ENCODE measurements around the gene ANXA6.

ANXA6 gene

DNA sequence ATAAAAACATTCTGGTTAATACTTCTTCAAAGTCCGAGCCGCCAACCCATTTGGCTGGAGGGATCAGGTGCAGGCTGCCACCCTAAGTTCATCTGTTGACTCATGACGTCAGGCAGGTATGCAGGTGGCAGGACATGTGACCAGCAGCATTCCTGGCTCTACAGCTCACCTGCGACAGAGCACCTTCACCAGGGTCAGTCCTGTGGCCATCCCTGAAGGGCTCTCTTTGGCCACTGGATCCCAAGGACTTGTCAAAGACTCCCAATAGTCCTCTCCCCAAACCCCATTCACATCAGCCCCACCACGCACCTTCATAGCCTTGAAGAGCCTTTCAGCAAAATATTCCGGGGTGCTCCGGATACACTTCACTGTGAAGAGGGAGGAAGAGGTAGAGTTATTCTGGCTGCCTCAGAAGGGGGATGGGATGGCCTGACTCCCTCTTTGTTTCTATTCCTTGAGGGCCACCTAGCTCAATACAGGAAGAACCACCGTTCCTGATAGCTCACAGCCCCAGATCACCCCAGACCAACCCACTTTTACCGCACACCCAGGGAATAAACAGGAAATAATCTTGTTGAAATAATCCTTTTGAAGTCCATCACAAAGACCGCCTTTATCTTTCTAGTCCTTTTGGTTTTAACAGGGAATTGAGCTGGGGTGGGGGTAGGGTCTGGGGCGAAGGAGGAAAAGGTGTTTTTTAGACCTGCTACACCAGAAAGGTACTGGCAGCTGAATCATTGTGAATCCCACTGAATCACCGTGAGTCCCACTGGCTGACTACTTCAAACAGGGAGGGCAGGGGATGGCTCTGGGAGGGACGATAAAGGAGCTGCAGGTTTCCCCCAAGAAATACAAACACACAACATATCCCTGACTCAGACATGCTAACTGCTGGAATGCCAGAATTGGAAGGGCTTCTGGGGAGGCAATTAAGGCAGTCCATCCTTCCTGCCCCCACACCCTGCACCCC lies 26.4 kb downstream of the ANXA6 start:
- in situ Hi-C loops (cut with MboI; ENCODE audit: low sequenced_read_pairs) = no loop called here

DNA sequence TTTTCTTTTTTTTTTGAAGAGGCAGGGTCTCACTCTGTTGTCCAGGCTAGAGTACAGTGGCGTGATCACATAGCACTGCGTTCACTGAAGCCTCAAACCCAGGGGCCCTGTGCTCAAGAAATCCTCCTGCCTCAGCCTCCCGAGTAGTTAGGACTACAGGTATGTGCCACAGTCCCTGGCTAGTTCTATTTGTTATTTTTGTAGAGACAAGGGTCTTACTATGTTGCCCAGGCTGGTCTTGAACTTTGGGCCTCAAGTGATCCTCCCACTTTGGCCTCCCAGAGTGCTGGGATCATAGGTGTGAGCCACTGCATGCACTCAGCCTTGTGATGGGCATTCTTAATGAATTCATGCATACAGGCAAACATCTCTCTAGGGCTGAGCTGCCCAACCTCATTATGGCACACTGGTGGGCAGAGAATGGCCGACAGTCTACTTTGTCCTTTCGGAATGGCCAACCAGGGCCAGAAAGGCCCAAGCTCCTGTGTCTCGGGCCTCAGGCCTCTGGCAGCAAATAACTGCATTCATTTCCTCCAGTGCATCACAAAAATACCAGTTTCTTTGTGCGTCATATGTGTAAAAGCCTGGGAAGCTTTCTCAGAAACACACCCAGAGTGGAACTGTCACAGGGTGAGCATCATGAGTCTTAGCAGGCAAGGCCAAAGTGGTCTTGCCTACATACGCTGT lies 27.2 kb downstream of the ANXA6 start:
- in situ Hi-C loops (cut with MboI; ENCODE audit: low sequenced_read_pairs) = no loop called here

DNA sequence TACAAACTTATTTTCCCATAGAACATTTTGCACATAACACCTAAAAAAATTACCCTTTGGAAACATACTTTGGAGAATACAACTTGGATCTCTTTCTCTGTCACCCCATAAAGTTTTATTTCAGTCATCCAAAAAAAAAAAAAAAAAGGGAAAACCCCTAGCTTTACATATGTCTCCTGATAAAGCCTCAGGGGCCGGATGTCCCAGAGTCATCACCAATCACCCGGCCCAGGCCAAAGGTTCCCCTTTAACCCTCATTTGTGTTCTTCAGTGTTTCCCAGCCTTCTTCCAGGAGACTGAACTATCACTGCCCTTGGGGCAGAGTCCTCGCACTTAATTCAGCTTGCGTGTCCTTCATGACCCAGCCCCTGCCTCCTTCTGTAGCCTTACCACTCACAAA lies 28.8 kb downstream of the ANXA6 start:
- in situ Hi-C loops (cut with MboI; ENCODE audit: low sequenced_read_pairs) = no loop called here

DNA sequence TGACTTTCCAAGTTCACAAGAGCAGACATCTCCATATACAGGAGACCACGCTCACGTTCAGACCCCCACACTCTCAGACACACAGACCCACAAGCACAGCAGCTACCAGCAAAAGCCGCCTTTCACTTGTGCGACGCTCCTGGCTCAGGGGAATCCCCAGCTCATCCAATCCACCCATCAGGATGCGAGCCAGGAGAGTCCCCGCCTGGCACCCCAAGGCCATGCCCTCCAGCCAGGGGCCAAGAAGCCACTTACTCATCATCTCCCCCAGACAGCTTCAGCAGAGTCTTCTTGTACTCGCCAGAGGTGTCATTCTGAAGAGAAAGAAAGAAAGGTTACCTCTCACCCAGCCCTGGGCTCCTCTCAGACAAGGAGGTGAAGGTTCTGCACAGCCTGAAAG lies 29.7 kb downstream of the ANXA6 start:
- in situ Hi-C loops (cut with MboI; ENCODE audit: low sequenced_read_pairs) = no loop called here

DNA sequence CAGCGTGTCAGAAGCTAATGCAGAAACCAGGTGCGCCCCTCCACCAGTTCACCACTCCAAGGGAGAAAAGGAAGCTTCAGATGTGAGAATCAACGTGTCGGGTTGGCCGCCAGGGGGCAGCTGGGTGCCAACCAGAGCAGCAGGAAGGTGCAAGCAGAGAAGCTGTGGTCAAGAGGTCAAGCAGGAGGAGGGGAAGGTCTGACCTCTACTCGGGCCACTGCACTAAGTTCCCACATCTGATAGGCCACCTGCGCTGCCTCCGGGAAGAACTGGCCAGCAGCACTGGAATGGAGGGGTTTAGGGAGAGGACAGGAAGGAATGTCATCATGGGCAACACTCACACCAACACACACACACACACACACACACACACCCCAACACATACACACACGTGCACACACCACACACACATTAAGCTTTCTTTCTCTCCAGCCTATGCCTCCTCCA lies 31.4 kb downstream of the ANXA6 start:
- in situ Hi-C loops (cut with MboI; ENCODE audit: low sequenced_read_pairs) = no loop called here

DNA sequence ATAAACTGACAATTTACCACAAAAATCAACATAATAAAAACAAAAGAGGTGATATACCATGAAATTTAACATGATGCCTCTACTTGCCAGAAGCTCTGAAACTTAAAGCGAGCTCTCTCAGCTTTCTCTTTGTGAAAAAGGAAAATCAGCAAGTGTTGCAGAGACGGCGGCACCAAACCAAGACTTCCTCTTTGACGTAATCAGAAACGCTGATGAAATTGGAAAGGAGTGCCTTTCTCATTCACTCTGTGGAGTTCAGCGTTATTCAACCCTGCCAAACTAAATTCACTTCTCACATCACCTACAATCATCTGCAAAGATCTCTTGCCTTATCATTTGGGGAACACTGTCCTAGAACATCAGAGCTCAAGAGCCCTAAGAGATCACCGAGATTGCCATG lies 32.2 kb downstream of the ANXA6 start:
- in situ Hi-C loops (cut with MboI; ENCODE audit: low sequenced_read_pairs) = no loop called here

DNA sequence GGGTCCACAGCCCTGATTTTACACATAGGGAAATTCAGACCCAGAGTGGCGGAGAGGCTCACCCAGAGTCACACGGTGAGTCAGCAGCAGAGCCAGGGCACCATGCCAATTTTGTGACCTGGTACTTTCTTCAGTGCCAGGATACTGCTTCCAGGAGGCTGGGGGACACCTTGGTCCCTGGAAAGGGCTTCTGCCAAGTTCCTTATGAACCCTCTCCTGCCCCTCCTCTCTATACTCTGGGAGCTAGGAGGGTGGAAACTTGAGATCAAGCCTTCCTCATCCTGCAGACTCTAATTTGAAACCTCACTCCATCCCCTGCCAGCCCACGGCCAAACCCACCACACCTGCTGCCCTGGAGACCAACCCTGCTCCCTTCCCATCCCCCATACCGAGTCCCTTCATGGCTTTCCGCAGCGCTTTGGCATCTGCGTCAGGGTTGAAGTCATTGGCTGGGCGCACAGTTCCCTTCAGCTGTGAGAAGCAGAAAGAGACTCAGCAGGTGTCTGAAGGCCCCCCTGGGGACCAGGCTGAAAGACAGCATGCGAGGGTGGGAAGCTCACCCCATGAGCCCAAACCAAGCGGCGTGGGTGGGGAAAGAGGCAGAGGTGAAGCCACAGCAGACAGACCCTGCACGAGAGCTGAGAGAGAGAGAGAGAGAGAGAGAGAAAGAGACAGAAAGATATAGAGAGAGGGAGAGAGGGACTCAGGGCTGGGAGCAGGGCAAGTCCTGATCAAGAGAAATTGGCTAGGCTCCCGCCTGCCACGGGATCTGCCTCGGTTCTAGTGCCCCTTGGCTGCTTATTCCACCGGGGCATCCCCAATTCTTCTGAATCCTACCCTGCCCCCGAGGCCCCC lies 33.5 kb downstream of the ANXA6 start:
- in situ Hi-C loops (cut with MboI; ENCODE audit: low sequenced_read_pairs) = no loop called here

DNA sequence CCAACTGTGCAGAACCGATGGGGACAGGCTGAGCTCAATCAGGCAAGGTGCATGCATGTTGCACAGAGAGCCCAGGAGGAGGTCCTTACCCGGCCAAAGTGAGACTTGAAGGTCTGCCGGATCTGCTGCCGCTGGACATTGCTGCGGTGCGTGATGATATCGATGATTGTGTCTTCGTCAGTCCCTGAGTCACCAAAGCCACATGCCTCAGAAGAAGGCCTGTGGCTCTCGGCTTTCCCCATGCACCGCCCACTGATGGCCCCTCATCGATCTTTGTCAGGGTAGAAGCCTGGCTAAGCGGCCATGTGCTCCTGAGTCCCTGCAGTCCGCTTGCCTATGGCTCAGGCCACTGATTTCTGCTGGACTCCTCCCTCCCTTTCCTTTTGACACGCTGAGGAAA lies 34.8 kb downstream of the ANXA6 start:
- in situ Hi-C loops (cut with MboI; ENCODE audit: low sequenced_read_pairs) = no loop called here

DNA sequence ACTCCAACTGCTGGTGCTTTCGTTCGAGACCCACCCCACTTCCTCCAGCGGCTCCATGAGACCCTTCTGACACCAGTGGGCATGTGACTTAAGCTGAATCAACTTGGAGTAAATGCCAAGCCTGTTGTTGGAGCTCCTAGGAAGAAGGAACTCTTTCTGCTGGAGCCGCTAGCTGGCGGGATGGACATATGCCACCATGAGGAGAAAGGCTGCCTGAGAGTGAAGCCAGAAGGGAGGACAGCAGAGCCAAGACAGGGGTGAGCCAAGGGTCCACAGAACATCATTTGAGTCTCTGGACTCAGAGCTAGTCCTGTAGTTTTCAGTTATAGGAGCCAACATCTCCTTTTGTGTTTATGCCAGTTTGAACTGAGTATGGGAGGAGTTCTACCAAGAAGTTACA lies 35.9 kb downstream of the ANXA6 start:
- in situ Hi-C loops (cut with MboI; ENCODE audit: low sequenced_read_pairs) = no loop called here

DNA sequence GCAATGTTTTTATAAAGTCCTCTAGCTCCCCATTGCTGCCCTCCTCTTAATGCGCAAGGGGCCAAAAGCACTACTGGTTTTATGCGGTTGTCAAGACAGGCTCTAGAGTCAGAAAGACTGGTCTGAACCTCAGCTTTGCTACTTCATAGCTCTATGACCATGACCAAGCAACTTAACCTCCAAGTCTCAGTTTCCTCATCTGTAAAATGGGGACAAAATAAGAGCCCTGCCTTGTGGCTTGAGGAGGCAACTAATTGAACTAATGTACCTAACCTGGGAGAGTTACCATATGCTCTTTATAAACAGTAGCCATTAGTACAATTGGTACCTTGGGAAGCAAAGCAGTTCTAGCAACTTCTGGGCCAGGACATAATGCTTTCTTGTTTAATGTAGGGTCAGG lies 36.5 kb downstream of the ANXA6 start:
- in situ Hi-C loops (cut with MboI; ENCODE audit: low sequenced_read_pairs) = no loop called here

DNA sequence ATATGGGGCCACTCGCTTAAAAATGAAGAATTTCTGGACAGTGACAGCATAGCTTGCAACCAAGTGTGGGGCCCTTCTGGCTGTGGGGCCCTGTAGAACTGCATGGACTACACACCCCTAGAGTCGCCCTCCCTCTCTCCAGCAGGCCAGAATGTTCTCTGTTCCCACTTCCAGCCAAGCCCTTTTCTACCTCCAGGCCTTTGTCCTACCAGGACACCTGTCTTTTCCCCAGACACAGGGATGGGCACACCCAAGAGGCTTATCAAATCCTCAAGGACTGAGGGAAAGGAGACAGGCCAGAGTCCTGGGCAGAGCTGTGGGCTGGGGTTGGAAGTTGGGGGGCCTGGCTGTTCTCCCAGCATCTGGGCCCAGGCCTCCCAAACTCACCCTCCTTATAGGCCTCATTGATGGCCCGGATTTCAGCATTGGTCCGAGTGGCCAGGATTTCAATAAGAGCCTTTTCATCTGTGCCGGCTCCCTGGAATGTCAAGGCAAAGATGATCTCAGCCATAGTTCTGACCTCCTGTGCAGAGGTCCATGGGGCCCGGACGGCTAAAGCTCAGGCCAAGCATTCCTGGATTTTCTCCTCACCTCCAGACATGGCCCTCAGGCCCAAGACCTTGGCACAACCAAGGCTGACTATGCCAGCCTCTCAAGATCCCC lies 38.5 kb downstream of the ANXA6 start:
- in situ Hi-C loops (cut with MboI; ENCODE audit: low sequenced_read_pairs) = loop anchor here (5.0 kb wide), 1 partner anchor 67 kb away; no protein-coding TSS in a partner anchor

DNA sequence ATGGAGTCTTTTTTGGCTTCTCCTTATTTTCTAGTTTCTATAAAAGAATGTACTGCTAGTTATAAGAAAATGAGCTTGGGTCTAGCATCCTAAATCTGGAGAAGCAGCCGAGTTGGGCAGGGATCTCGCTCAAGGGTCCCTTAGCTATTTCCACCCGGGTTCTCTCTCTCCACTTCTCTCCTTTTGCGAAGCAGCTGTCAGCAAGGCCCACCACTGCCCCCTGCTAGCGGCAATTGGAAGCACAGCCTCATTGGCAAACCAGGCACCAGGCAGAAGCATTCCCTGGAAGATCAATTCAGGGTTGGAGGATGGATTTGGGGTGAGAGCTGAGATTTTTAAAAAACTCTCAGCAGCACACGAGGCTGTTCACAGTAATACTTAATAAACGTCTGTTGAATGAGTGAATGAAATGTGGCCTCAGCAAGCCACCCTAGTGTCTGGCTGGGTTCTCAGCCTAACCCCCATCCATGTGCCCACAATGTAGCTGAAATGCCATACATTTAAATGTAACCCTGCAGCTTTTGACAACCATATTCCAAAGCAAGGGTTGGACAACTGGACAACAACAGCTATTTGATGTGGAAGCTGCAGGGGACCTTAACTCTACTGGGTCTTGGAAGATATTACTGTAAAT lies 42.2 kb downstream of the ANXA6 start:
- in situ Hi-C loops (cut with MboI; ENCODE audit: low sequenced_read_pairs) = loop anchor here (5.0 kb wide), 1 partner anchor 63 kb away; no protein-coding TSS in a partner anchor

DNA sequence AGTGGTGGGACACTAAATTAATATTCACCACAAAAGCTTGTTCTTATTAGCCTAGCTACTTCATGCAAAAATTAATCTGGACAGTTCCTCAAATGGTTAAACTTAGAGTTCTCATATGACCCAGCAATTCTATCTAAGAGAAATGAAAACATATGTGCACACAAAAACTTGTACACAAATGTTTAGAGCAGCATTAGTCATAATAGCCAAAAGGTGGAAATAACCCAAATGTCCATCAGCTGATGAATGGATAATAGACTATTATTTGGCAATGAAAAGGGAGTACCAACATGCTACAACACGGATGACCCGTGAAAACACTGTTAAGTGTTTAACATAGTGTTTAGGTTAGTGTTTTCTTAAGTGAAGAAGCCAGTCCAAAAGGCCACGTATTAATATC lies 43.9 kb downstream of the ANXA6 start:
- in situ Hi-C loops (cut with MboI; ENCODE audit: low sequenced_read_pairs) = no loop called here

DNA sequence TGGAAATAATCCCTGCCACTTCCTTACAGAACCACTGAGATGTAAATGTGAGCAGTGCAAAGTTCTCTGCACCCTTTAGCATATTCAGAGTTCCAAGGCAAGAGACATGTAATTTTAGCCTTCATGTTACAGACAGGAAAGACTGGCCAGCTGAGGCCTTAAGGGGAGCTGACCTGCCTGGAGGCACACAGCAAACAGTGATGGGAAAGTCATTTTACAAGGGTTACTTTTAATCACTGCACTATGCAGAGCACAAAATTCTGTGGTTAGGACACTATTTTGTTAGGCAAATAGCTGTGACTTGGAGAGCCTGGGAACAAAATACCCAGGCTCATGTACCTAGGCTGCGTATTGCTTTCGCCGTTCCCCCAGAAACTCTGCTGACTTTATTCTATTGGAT lies 46.6 kb downstream of the ANXA6 start:
- in situ Hi-C loops (cut with MboI; ENCODE audit: low sequenced_read_pairs) = no loop called here

DNA sequence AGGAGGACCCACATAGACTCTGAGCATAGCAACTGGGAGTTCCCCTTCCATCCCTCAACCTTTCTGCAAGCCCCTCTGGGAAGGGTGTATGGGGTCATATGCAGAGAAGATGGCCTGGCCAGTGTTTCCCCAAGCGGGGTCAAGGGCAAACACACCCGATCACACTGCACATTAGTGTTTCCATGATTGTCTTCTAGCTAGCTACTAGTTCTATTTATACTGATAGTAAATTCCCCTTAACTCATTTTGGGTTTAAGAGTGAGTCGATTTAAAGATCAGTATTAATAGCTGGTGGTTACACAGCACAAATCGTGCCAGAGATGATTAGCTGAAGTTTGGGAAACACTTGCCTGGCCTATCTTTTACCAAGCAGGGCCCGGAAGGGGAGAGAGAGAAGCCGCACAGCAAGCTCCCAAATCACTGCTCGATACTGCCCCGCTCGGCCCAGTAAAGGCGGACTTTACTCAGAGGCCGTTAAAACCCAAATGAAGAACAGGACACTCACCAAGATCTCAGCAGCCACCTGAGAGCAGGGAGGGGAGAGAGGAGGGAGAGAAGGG lies 47.4 kb downstream of the ANXA6 start:
- in situ Hi-C loops (cut with MboI; ENCODE audit: low sequenced_read_pairs) = no loop called here

DNA sequence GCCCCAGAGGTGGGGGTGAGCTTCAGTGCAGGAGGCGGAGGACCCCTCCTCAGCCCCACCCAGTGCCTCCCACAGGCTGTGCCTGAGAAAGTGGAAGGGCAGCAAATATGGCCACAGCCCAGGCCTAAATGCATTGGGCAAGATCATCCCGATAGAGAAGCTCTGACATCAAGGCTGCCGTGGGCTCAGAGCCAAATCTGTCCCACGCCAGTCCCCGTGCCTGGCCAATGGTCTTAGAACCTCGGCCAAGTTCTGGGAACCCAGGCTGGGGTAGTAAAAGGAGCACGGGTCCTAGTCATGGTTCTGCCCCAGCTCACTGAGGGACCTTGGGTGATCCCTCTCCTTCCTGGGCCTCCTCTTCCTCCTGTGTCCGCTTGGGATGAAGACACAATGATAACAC lies 49.0 kb downstream of the ANXA6 start:
- in situ Hi-C loops (cut with MboI; ENCODE audit: low sequenced_read_pairs) = no loop called here

DNA sequence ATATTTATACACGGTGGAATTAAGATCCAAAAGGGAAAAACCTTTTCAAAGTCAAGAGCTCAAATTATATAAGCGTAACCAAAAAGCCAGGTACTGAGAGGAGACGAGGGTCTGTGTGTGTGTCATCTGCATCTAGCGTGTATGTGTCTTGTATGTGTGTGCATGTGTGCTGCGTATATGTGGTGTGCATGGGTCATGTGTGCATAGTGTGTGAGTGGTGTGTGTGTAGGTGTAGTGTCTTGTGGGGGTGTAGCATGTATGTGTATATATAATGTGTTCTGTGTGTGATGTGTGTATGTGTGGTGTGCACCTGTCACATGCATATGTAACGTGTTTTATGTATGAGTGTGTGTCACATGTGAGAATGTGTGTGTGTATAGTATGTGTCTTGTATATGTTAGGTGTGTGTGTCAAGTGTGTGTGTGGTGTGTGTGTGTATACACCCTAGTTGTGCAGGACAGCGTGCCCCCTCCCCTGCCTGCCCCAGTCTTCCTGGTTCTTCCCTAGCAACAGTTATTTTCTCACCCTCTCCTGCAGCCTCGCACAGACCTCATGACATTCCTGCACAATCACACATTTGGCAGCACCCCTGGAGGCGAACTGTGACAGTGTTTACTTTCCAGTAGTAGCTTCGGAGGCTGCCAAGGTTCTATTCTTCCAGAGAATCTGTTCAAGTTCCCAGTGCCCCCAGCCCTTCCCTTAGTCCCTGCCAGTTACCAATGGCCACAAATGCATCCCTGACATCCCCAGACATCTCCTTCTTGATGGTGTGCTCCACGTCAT lies 49.6 kb downstream of the ANXA6 start:
- in situ Hi-C loops (cut with MboI; ENCODE audit: low sequenced_read_pairs) = no loop called here

DNA sequence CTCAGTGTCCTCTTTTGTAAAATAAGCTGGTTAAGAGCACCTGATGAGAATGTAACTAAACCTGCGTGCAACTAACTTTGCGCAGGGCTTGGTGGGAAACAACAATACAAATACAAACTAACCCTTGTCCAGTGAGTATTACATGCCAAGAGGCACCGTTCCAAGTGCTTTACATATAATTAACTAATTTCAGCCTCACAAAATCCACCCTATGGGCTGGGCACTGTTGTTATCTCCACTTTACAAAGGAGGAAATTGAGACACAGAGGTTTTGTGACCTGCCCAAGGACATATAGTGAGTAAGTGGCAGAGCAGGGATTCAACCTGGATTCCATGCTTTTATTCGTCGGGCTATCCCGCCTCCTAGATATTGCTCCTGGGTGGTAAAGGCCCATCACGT lies 50.5 kb downstream of the ANXA6 start:
- in situ Hi-C loops (cut with MboI; ENCODE audit: low sequenced_read_pairs) = no loop called here

DNA sequence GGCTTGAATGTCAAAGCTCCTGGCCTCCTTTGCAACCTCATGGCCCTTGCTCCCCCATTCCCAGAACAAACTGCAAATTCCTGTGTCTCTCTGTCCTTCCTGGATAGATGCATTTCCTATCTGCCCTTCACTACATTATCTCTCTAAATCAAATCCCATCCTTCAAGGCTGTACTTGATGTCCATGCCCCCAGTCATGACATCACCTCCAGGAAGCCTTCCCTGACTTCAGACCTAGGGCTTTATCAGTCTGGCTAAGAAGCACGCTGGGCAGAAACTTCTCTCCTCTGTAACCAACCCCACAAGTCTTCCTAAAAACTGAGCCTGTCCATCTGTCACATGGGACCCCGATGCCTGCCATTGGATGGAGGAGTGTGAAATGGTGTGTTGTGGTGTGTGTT lies 51.1 kb downstream of the ANXA6 start:
- in situ Hi-C loops (cut with MboI; ENCODE audit: low sequenced_read_pairs) = no loop called here

Measured in HL-60/S4 treated with retinoic acid at 250 ng/mL for 4 days and 3 days (cell line).